Activated naive CD4-positive, alpha-beta T cell treated with anti-CD3 and anti-CD28 coated beads, Interleukin-2, amount 10 ng/mL, durations not matched to agents 7 days and 5 days (primary cell): ENCODE data around the gene CTNNAL1.
A peak's percentile ranks its signal among the peaks of the same experiment; 100 is the strongest.
"Not testable (repeated sequence)": the region's sequence is repeated elsewhere in the genome, so short reads cannot be mapped to it uniquely, and the experiment has no call there.

Experiments used
- CTCF ChIA-PET: fragments of 350-600 bp; sonication (Branson Sonifier 250); formaldehyde crosslinking; loops from one replicate; lab custom pipeline; 2021; ENCODE audit warnings: antibody characterized with exemption; lab: Charles Lee
- DNase-seq: peaks from one replicate; pipeline ENCODE4 v3.0.0-alpha.2; 2020
- H3K27ac Mint-ChIP-seq: one replicate; pipeline ENCODE4 v1.8.0; 2021; ENCODE audit warnings: mild to moderate bottlenecking, moderate library complexity, mixed read lengths
- H3K27me3 Mint-ChIP-seq: one replicate; pipeline ENCODE4 v1.8.0; 2021; ENCODE audit warnings: mild to moderate bottlenecking, mixed read lengths
- H3K36me3 Mint-ChIP-seq: one replicate; pipeline ENCODE4 v1.8.0; 2021; ENCODE audit warnings: mixed read lengths
- H3K4me1 Mint-ChIP-seq: one replicate; pipeline ENCODE4 v1.8.0; 2021; ENCODE audit warnings: mixed read lengths
- H3K4me3 Mint-ChIP-seq: one replicate; pipeline ENCODE4 v1.8.0; 2021; ENCODE audit warnings: mild to moderate bottlenecking, moderate library complexity, mixed read lengths
- H3K9me3 Mint-ChIP-seq: one replicate; pipeline ENCODE4 v1.8.0; 2021; ENCODE audit warnings: mixed read lengths

Gene CTNNAL1

GRCh38 chr9:108956022-108956630 is 57.2 kb downstream of the CTNNAL1 start:
- H3K9me3 Mint-ChIP-seq: no peaks in the 10 kb centered on the region
- CTCF ChIA-PET: no interaction called here

GRCh38 chr9:108953983-108954574 is 59.2 kb downstream of the CTNNAL1 start:
- no peak overlapping the region for H3K27ac Mint-ChIP-seq
- CTCF ChIA-PET: interaction anchor here (0.6 to 3.0 kb wide), 16 partner anchors 9 to 194 kb away, joined by 3 to 18 read pairs (median 3); no protein-coding TSS in a partner anchor
- H3K27me3 Mint-ChIP-seq: no peaks in the 10 kb centered on the region
- H3K4me1 Mint-ChIP-seq: no peaks in the 10 kb centered on the region
- H3K9me3 Mint-ChIP-seq: no peaks in the 10 kb centered on the region
- no peak overlapping the region for H3K4me3 Mint-ChIP-seq
- no peak for DNase-seq
- no peaks in the 10 kb centered on the region for H3K36me3 Mint-ChIP-seq

More at GRCh38 chr9:108956022-108956630, 57.2 kb downstream of the CTNNAL1 start:
- no peaks in the 10 kb centered on the region for H3K36me3 Mint-ChIP-seq
- no peaks in the 10 kb centered on the region for H3K4me1 Mint-ChIP-seq
- H3K4me3 Mint-ChIP-seq: no peak overlapping the region
- DNase-seq: no peak
- H3K27me3 Mint-ChIP-seq: no peaks in the 10 kb centered on the region
- H3K27ac Mint-ChIP-seq: no peak overlapping the region

GRCh38 chr9:108951578-108951977 is 61.7 kb downstream of the CTNNAL1 start:
- H3K36me3 Mint-ChIP-seq: no peaks in the 10 kb centered on the region
- CTCF ChIA-PET: no interaction called here
- H3K4me1 Mint-ChIP-seq: no peaks in the 10 kb centered on the region

GRCh38 chr9:108950168-108950567 is 63.1 kb downstream of the CTNNAL1 start:
- Mint-ChIP-seq H3K4me3 (no peak overlapping the region), H3K9me3 (no peaks in the 10 kb centered on the region), H3K4me1 (no peaks in the 10 kb centered on the region), H3K27ac (no peak overlapping the region), H3K36me3 (no peaks in the 10 kb centered on the region), H3K27me3 (no peaks in the 10 kb centered on the region)
- CTCF ChIA-PET: interaction anchor here (0.5 to 0.9 kb wide), 3 partner anchors 12 to 490 kb away, joined by 3 read pairs; no protein-coding TSS in a partner anchor
- no peak for DNase-seq

More at GRCh38 chr9:108951578-108951977, 61.7 kb downstream of the CTNNAL1 start:
- H3K9me3 Mint-ChIP-seq: no peaks in the 10 kb centered on the region
- H3K4me3 Mint-ChIP-seq: no peak overlapping the region
- H3K27ac Mint-ChIP-seq: no peak overlapping the region
- H3K27me3 Mint-ChIP-seq: no peaks in the 10 kb centered on the region
- no peak for DNase-seq

- Mint-ChIP-seq H3K4me3 (no peak overlapping the region), H3K27ac (no peak overlapping the region), H3K4me1 (peaks cover 5% of the 10 kb centered on the region), H3K36me3 (peaks cover 6% of the 10 kb centered on the region), H3K27me3 (no peaks in the 10 kb centered on the region), H3K9me3 (no peaks in the 10 kb centered on the region)
- CTCF ChIA-PET: no interaction called here
- no peak for DNase-seq
These were observed 73.3 kb downstream of the CTNNAL1 start for GRCh38 chr9:108939975-108940374.

- CTCF ChIA-PET: no interaction called here
- H3K4me1 Mint-ChIP-seq: peaks cover 19% of the 10 kb centered on the region
- no peaks in the 10 kb centered on the region for H3K9me3 Mint-ChIP-seq
- no peaks in the 10 kb centered on the region for H3K27me3 Mint-ChIP-seq
- H3K4me3 Mint-ChIP-seq: no peak overlapping the region
- no peak for DNase-seq
- peaks cover 8% of the 10 kb centered on the region for H3K36me3 Mint-ChIP-seq
- no peak overlapping the region for H3K27ac Mint-ChIP-seq
These were observed 75.6 kb downstream of the CTNNAL1 start for GRCh38 chr9:108937561-108938305.

GRCh38 chr9:108934323-108934893 is 78.9 kb downstream of the CTNNAL1 start, which contains the start of gene ABITRAM:
Gene ABITRAM (plus strand): TSS chr9:108934400. CDS start chr9:108934487, 87 bp downstream.
- CTCF ChIA-PET: interaction anchor here (0.6 kb wide), 2 partner anchors 590 to 925 kb away, joined by 3 read pairs; no protein-coding TSS in a partner anchor
- peaks cover 12% of the 10 kb centered on the region for H3K36me3 Mint-ChIP-seq
- H3K4me3 Mint-ChIP-seq: peak within 1 kb of the TSS; percentile 99
- DNase-seq: peak; percentile 85
- no peaks in the 10 kb centered on the region for H3K27me3 Mint-ChIP-seq
- H3K9me3 Mint-ChIP-seq: no peaks in the 10 kb centered on the region
- H3K4me1 Mint-ChIP-seq: peaks cover 31% of the 10 kb centered on the region
- H3K27ac Mint-ChIP-seq: peak within 1 kb of the TSS; percentile 98

- peak; percentile 96 for DNase-seq
- peaks cover 12% of the 10 kb centered on the region for H3K36me3 Mint-ChIP-seq
- H3K4me1 Mint-ChIP-seq: peaks cover 31% of the 10 kb centered on the region
- CTCF ChIA-PET: interaction anchor here (0.6 kb wide), 2 partner anchors 591 to 925 kb away, joined by 3 read pairs; no protein-coding TSS in a partner anchor
- peak within 1 kb of the TSS; percentile 98 for H3K27ac Mint-ChIP-seq
- H3K4me3 Mint-ChIP-seq: peak within 1 kb of the TSS; percentile 99
- no peaks in the 10 kb centered on the region for H3K27me3 Mint-ChIP-seq
- H3K9me3 Mint-ChIP-seq: no peaks in the 10 kb centered on the region
These were observed 79.5 kb downstream of the CTNNAL1 start, which contains the start of gene ELP1 for GRCh38 chr9:108933718-108934322. Gene ELP1 (minus strand): TSS chr9:108934124. CDS start chr9:108931146, 2,978 bp downstream.

GRCh38 chr9:108933231-108933717 is 80.0 kb downstream of the CTNNAL1 start:
- Mint-ChIP-seq H3K27ac (peak overlapping the region; percentile 98), H3K36me3 (peaks cover 14% of the 10 kb centered on the region), H3K9me3 (no peaks in the 10 kb centered on the region), H3K27me3 (no peaks in the 10 kb centered on the region), H3K4me1 (peaks cover 31% of the 10 kb centered on the region), H3K4me3 (peak overlapping the region; percentile 99)
- no peak for DNase-seq
- CTCF ChIA-PET: no interaction called here

- DNase-seq: no peak
- peaks cover 36% of the 10 kb centered on the region for H3K36me3 Mint-ChIP-seq
- CTCF ChIA-PET: interaction anchor here (1.0 kb wide), 1 partner anchor 14 kb away, joined by 3 read pairs; no protein-coding TSS in a partner anchor
- no peaks in the 10 kb centered on the region for H3K9me3 Mint-ChIP-seq
- H3K4me3 Mint-ChIP-seq: no peak overlapping the region
- peaks cover 18% of the 10 kb centered on the region for H3K4me1 Mint-ChIP-seq
- H3K27me3 Mint-ChIP-seq: no peaks in the 10 kb centered on the region
- no peak overlapping the region for H3K27ac Mint-ChIP-seq
These were observed 84.9 kb downstream of the CTNNAL1 start for GRCh38 chr9:108928386-108928785.

- H3K4me1 Mint-ChIP-seq: no peaks in the 10 kb centered on the region
- H3K36me3 Mint-ChIP-seq: peaks cover 39% of the 10 kb centered on the region
- CTCF ChIA-PET: no interaction called here
- H3K27me3 Mint-ChIP-seq: no peaks in the 10 kb centered on the region
- DNase-seq: no peak
- H3K27ac Mint-ChIP-seq: no peak overlapping the region
- no peaks in the 10 kb centered on the region for H3K9me3 Mint-ChIP-seq
- no peak overlapping the region for H3K4me3 Mint-ChIP-seq
These were observed 88.8 kb downstream of the CTNNAL1 start for GRCh38 chr9:108924466-108924865.

- Mint-ChIP-seq H3K27me3 (no peaks in the 10 kb centered on the region), H3K9me3 (no peaks in the 10 kb centered on the region), H3K36me3 (peaks cover 39% of the 10 kb centered on the region), H3K4me3 (no peak overlapping the region), H3K4me1 (no peaks in the 10 kb centered on the region), H3K27ac (no peak overlapping the region)
- no peak for DNase-seq
- CTCF ChIA-PET: no interaction called here
These were observed 92.1 kb downstream of the CTNNAL1 start for GRCh38 chr9:108921200-108921599.

GRCh38 chr9:108920401-108920800 is 92.9 kb downstream of the CTNNAL1 start:
- H3K36me3 Mint-ChIP-seq: peaks cover 41% of the 10 kb centered on the region
- CTCF ChIA-PET: not testable (repeated sequence)

More at GRCh38 chr9:108920401-108920800, 92.9 kb downstream of the CTNNAL1 start:
- H3K4me1 Mint-ChIP-seq, DNase-seq, H3K27me3 Mint-ChIP-seq, H3K27ac Mint-ChIP-seq, H3K4me3 Mint-ChIP-seq, H3K9me3 Mint-ChIP-seq: not testable (repeated sequence)
